ENCODE data around the gene PEF1. TPM values are rescaled to one million over a fixed set of nuclear protein-coding genes. Genes with fewer than 3 reads are reported as not detected.

The PEF1 gene
- total RNA-seq, 4 donors from 2014 or later = 180 to 355 (median 312) TPM

- Histone ChIP-seq H3K27me3 (no peaks in the 10 kb centered on the region), H3K9me3 (no peaks in the 10 kb centered on the region), H3K27ac (peak overlapping the region; percentile 90 to 95 (median 94)), H3K36me3 (peaks cover 0 to 1% of the 10 kb centered on the region in 2 donors), H3K4me3 (replicated peaks in 1 of 3) (no peak overlapping the region), H3K4me1 (peaks cover 53 to 78% of the 10 kb centered on the region in 2 donors)
- peak; percentile 80 to 82 for DNase-seq
- TF ChIP-seq POLR2A (IDR thresholded peaks at IDR 0.05) = peak in 1 of 2 donors; percentile 32
- TF ChIP-seq, protein P1, sequence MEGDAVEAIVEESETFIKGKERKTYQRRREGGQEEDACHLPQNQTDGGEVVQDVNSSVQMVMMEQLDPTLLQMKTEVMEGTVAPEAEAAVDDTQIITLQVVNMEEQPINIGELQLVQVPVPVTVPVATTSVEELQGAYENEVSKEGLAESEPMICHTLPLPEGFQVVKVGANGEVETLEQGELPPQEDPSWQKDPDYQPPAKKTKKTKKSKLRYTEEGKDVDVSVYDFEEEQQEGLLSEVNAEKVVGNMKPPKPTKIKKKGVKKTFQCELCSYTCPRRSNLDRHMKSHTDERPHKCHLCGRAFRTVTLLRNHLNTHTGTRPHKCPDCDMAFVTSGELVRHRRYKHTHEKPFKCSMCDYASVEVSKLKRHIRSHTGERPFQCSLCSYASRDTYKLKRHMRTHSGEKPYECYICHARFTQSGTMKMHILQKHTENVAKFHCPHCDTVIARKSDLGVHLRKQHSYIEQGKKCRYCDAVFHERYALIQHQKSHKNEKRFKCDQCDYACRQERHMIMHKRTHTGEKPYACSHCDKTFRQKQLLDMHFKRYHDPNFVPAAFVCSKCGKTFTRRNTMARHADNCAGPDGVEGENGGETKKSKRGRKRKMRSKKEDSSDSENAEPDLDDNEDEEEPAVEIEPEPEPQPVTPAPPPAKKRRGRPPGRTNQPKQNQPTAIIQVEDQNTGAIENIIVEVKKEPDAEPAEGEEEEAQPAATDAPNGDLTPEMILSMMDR (IDR thresholded peaks at IDR 0.05) = peak in 1 of 6 experiments; percentile 22
- 40 to 42% methylated on average over 10 of the region's 10 CpGs for WGBS, 2 donors
- intact Hi-C loops (cut with DNase I) = loop anchor here (5.0 to 10.0 kb wide), 2 partner anchors 41 to 298 kb away; no protein-coding TSS in a partner anchor
Measured at GRCh38 chr1:31666263-31666963, 21.7 kb upstream of the PEF1 start.

- Histone ChIP-seq H3K36me3 (peaks cover 0 to 4% of the 10 kb centered on the region in 2 donors), H3K27ac (peak overlapping the region; percentile 90 to 95 (median 94)), H3K4me1 (peaks cover 48 to 76% of the 10 kb centered on the region in 2 donors), H3K9me3 (no peaks in the 10 kb centered on the region), H3K4me3 (replicated peaks in 1 of 3) (no peak overlapping the region), H3K27me3 (no peaks in the 10 kb centered on the region)
- peak; percentile 70 to 81 for DNase-seq
- 60 to 63% methylated on average over 4 of the region's 7 CpGs for WGBS, 2 donors
- TF ChIP-seq POLR2A (IDR thresholded peaks at IDR 0.05) = no peak
- TF ChIP-seq, protein P1 (IDR thresholded peaks at IDR 0.05) = no peak
- intact Hi-C loops (cut with DNase I) = loop anchor here (2.0 to 10.0 kb wide), 3 partner anchors 42 to 299 kb away; no protein-coding TSS in a partner anchor
Measured at GRCh38 chr1:31665234-31665878, 20.7 kb upstream of the PEF1 start.

- TF ChIP-seq, protein P1 (IDR thresholded peaks at IDR 0.05) = no peak
- TF ChIP-seq POLR2A (IDR thresholded peaks at IDR 0.05) = no peak
- WGBS, 2 donors = 83 to 89% methylated on average over 7 to 9 of the region's 9 CpGs
- H3K9me3 ChIP-seq = no peaks in the 10 kb centered on the region
- H3K27ac ChIP-seq = peak overlapping the region; percentile 90 to 95 (median 94)
- DNase-seq = no peak
- H3K36me3 ChIP-seq = peaks cover 0 to 4% of the 10 kb centered on the region in 2 donors
- no peaks in the 10 kb centered on the region for H3K27me3 ChIP-seq
- no peak overlapping the region for H3K4me3 ChIP-seq (replicated peaks in 1 of 3)
- intact Hi-C loops (cut with DNase I) = loop anchor here (2.0 to 10.0 kb wide), 2 partner anchors 126 to 300 kb away; no protein-coding TSS in a partner anchor
- peaks cover 39 to 68% of the 10 kb centered on the region in 2 donors for H3K4me1 ChIP-seq
Measured at GRCh38 chr1:31664528-31664927, 19.9 kb upstream of the PEF1 start.

DNA sequence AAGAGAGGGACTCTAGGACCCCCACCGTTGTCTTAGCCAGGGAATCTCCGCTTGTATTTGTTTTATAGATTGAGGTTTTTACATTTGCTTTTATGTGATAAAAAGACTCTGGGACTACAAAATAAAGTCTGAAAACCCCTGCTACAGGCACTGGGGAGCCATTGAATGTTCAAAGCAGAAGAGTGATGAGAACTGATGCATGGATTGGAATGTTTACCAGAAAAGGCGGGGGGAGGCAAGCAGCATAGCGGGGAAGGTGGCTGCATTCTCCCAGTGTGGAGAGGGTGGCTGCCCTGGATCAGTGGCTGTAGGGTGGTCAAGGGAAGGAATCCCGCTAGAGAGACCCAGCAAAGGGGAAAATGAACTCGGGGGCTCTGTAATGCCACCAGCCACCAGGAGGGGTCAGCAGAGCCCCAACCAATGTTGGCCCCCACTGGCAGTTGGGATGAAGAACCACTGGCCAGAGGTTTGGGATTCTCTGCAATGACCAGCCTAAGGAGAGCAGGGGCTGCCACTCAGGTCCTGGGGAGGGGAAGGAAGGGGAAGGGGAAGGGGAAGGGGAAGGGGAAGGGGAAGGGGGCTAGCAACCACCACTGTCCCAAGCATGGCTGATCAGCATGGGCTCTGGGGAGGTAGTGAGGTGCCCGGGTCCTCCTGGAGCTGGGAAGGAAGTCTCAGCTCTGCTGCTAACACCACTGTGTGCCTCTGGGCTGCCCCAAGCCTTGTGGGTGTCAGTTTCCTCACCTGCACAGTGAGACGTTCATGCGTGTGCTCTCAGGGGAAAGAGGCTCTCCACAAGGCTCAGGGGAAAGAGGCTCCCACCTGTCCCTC is 19.2 kb upstream of the PEF1 start:
- Histone ChIP-seq H3K4me1 (peaks cover 32 to 61% of the 10 kb centered on the region in 2 donors), H3K4me3 (replicated peaks in 1 of 3) (no peak overlapping the region), H3K9me3 (no peaks in the 10 kb centered on the region), H3K27me3 (no peaks in the 10 kb centered on the region), H3K36me3 (peaks cover 0 to 4% of the 10 kb centered on the region in 2 donors), H3K27ac (peak overlapping the region in 2 of 3 donors; percentile 90 to 94)
- WGBS, 2 donors = 56 to 58% methylated on average over 7 to 9 of the region's 9 CpGs
- TF ChIP-seq, protein P1 (IDR thresholded peaks at IDR 0.05) = peak; percentile 76 to 93 (median 92)
- TF ChIP-seq POLR2A (IDR thresholded peaks at IDR 0.05) = no peak
- intact Hi-C loops (cut with DNase I) = loop anchor here (2.0 to 10.0 kb wide), 2 partner anchors 127 to 301 kb away; no protein-coding TSS in a partner anchor
- DNase-seq = peak; percentile 48 to 53

All from thyroid gland (tissue), 4 donors.